Neural crest cell (in vitro differentiated cells): ENCODE measurements around the gene RAB8B. TPM values are rescaled to one million over a fixed set of nuclear protein-coding genes. Genes with fewer than 3 reads are reported as not detected.
A peak's percentile ranks its signal among the peaks of the same experiment; 100 is the strongest.

Source experiments
- DNase-seq: peaks from one replicate; pipeline ENCODE4 v3.0.0; 2021; ENCODE audit warnings: low read depth, mixed read lengths, low spot score
- H3K27ac Mint-ChIP-seq: one replicate; pipeline ENCODE4 v1.8.0; 2021; ENCODE audit warnings: mild to moderate bottlenecking, mixed read lengths; ENCODE audit not compliant: unreplicated experiment
- H3K27me3 Mint-ChIP-seq: 2 replicates; pipeline ENCODE4 v1.8.0; 2021; ENCODE audit warnings: low read depth, mild to moderate bottlenecking, mixed read lengths
- H3K36me3 Mint-ChIP-seq: 2 replicates; pipeline ENCODE4 v1.8.0; 2021; ENCODE audit warnings: low read depth, mild to moderate bottlenecking, mixed read lengths
- H3K4me1 Mint-ChIP-seq: 2 replicates; pipeline ENCODE4 v1.8.0; 2021; ENCODE audit warnings: mixed read lengths
- H3K4me3 Mint-ChIP-seq: one replicate; pipeline ENCODE4 v1.8.0; 2021; ENCODE audit warnings: mild to moderate bottlenecking, mixed read lengths
- H3K9me3 Mint-ChIP-seq: 2 replicates; pipeline ENCODE4 v1.8.0; 2021; ENCODE audit warnings: mixed read lengths
- CTCF ChIP-seq: fragments of 200-600 bp; sonication (generic); conservative IDR thresholded peaks from 2 replicates; pipeline ENCODE4 v1.5.0; 2021; ENCODE audit warnings: antibody characterized with exemption, mild to moderate bottlenecking
- total RNA-seq: library from RNA; stranded (reverse); gene quantifications from 2 replicates; pipeline ENCODE4 v1.2.1, GENCODE V29; 2021

RAB8B gene
- total RNA-seq, 1 donor from 2014 or later, result 51.0 TPM

GRCh38 chr15:63263519-63263918, 74.1 kb downstream of the RAB8B start:
- H3K4me1 Mint-ChIP-seq, result no peaks in the 10 kb centered on the region
- H3K27ac Mint-ChIP-seq, result no peak overlapping the region
- H3K27me3 Mint-ChIP-seq, result no peaks in the 10 kb centered on the region
- no peaks in the 10 kb centered on the region for H3K9me3 Mint-ChIP-seq
- TF ChIP-seq CTCF, result no peak
- no peak overlapping the region for H3K4me3 Mint-ChIP-seq
- peaks cover 21% of the 10 kb centered on the region for H3K36me3 Mint-ChIP-seq
- DNase-seq, result no peak

- Mint-ChIP-seq H3K4me1 (peaks cover 5% of the 10 kb centered on the region), H3K4me3 (no peak overlapping the region)
Measured at GRCh38 chr15:63264688-63265293, 75.4 kb downstream of the RAB8B start.

GRCh38 chr15:63274427-63274826, 85.0 kb downstream of the RAB8B start:
- no peak for DNase-seq
- no peaks in the 10 kb centered on the region for H3K27me3 Mint-ChIP-seq
- TF ChIP-seq CTCF, result no peak
- no peak overlapping the region for H3K27ac Mint-ChIP-seq
- peaks cover 32% of the 10 kb centered on the region for H3K4me1 Mint-ChIP-seq
- H3K36me3 Mint-ChIP-seq, result peaks cover 16% of the 10 kb centered on the region
- no peak overlapping the region for H3K4me3 Mint-ChIP-seq
- H3K9me3 Mint-ChIP-seq, result peaks cover 4% of the 10 kb centered on the region

More at GRCh38 chr15:63264688-63265293, 75.4 kb downstream of the RAB8B start:
- H3K9me3 Mint-ChIP-seq, result no peaks in the 10 kb centered on the region
- H3K36me3 Mint-ChIP-seq, result peaks cover 24% of the 10 kb centered on the region
- H3K27ac Mint-ChIP-seq, result no peak overlapping the region
- H3K27me3 Mint-ChIP-seq, result no peaks in the 10 kb centered on the region
- DNase-seq, result no peak
- no peak for TF ChIP-seq CTCF

GRCh38 chr15:63276342-63277037, 87.1 kb downstream of the RAB8B start:
- TF ChIP-seq CTCF, result no peak
- H3K4me1 Mint-ChIP-seq, result peaks cover 32% of the 10 kb centered on the region
- DNase-seq, result no peak
- peaks cover 4% of the 10 kb centered on the region for H3K9me3 Mint-ChIP-seq
- peak overlapping the region; percentile 97 for H3K4me3 Mint-ChIP-seq
- no peaks in the 10 kb centered on the region for H3K27me3 Mint-ChIP-seq
- peaks cover 8% of the 10 kb centered on the region for H3K36me3 Mint-ChIP-seq
- H3K27ac Mint-ChIP-seq, result no peak overlapping the region

GRCh38 chr15:63277038-63277892, 87.9 kb downstream of the RAB8B start, which contains the start of gene APH1B:
TSS of gene APH1B (plus strand) at chr15:63277605. CDS start at chr15:63277624, 19 bp downstream.
- Mint-ChIP-seq H3K9me3 (peaks cover 4% of the 10 kb centered on the region), H3K4me3 (peak within 1 kb of the TSS; percentile 97), H3K4me1 (peaks cover 32% of the 10 kb centered on the region), H3K36me3 (peaks cover 8% of the 10 kb centered on the region), H3K27me3 (no peaks in the 10 kb centered on the region), H3K27ac (peak within 1 kb of the TSS; percentile 97)
- peak; percentile 23 for TF ChIP-seq CTCF
- DNase-seq, result peak; percentile 72
